HL-60/S4 treated with phorbol 12-myristate 13-acetate at 8.2 ng/mL for 4 days and 3 days (cell line): ENCODE data around the gene PTCHD1.

ENCODE experiments used
- in situ Hi-C: fragments of 300-500 bp; cut with MboI; formaldehyde crosslinking; loops from 2 replicates; pipeline ENCODE4 v1.15.0; 2022; ENCODE audit warnings: low sequenced_read_pairs

Gene PTCHD1

GRCh38 chrX:23334848-23335599, at the start of gene PTCHD1:
TSS of gene PTCHD1 (plus strand) at chrX:23334849. CDS start at chrX:23334876, 27 bp downstream.
- in situ Hi-C loops: no loop called here

GRCh38 chrX:23286731-23287130, 47.9 kb upstream of the PTCHD1 start:
- in situ Hi-C loops: no loop called here

- in situ Hi-C loops: no loop called here
Measured at GRCh38 chrX:23287191-23287725, 47.4 kb upstream of the PTCHD1 start.

- in situ Hi-C loops: no loop called here
Measured at GRCh38 chrX:23292354-23292987, 42.2 kb upstream of the PTCHD1 start.

GRCh38 chrX:23292988-23293651, 41.5 kb upstream of the PTCHD1 start:
- in situ Hi-C loops: no loop called here

GRCh38 chrX:23304881-23305280, 29.8 kb upstream of the PTCHD1 start:
- in situ Hi-C loops: no loop called here

GRCh38 chrX:23311731-23312130, 22.9 kb upstream of the PTCHD1 start:
- in situ Hi-C loops: no loop called here

- in situ Hi-C loops: no loop called here
Measured at GRCh38 chrX:23312136-23312535, 22.5 kb upstream of the PTCHD1 start.

GRCh38 chrX:23317799-23318724, 16.6 kb upstream of the PTCHD1 start:
- in situ Hi-C loops: no loop called here

GRCh38 chrX:23327104-23327503, 7.5 kb upstream of the PTCHD1 start:
- in situ Hi-C loops: no loop called here

GRCh38 chrX:23331701-23332100, 2.9 kb upstream of the PTCHD1 start:
- in situ Hi-C loops: no loop called here

GRCh38 chrX:23332101-23332887, 2.4 kb upstream of the PTCHD1 start:
- in situ Hi-C loops: no loop called here

GRCh38 chrX:23332888-23333821, 1.5 kb upstream of the PTCHD1 start:
- in situ Hi-C loops: no loop called here

- in situ Hi-C loops: no loop called here
Measured at GRCh38 chrX:23333842-23334520, 668 bp upstream of the PTCHD1 start.

GRCh38 chrX:23334521-23334847, 165 bp upstream of the PTCHD1 start:
- in situ Hi-C loops: no loop called here

- in situ Hi-C loops: no loop called here
Measured at GRCh38 chrX:23338334-23338733, 3.7 kb downstream of the PTCHD1 start.

- in situ Hi-C loops: no loop called here
Measured at GRCh38 chrX:23341452-23341851, 6.8 kb downstream of the PTCHD1 start.

GRCh38 chrX:23344238-23344903, 9.7 kb downstream of the PTCHD1 start:
- in situ Hi-C loops: no loop called here
